DOHH2 (cell line): Measurements from ENCODE around the gene PGS1.

Source experiments
- H3F3A ChIP-seq: fragments of 200-600 bp; sonication (generic), shearing (Covaris generic); 2 replicates; pipeline ENCODE4 v1.6.0; 2016; ENCODE audit warnings: antibody characterized with exemption, mild to moderate bottlenecking; ENCODE audit not compliant: control insufficient read depth, insufficient read depth
- H3K27ac ChIP-seq: fragments of 200-600 bp; sonication (generic); 2 replicates; pipeline ENCODE4 v1.5.1; 2014; ENCODE audit warnings: low read depth, mild to moderate bottlenecking, low read length, moderate library complexity
- H3K27me3 ChIP-seq: fragments of 200-600 bp; sonication (generic); 2 replicates; pipeline ENCODE4 v1.6.1; 2014; ENCODE audit warnings: mild to moderate bottlenecking, low read length, mixed read lengths; ENCODE audit not compliant: control insufficient read depth
- H3K36me3 ChIP-seq: fragments of 200-600 bp; sonication (generic); 2 replicates; pipeline ENCODE4 v1.6.1; 2014; ENCODE audit warnings: mild to moderate bottlenecking, low read length, moderate library complexity, mixed read lengths; ENCODE audit not compliant: control insufficient read depth
- H3K4me1 ChIP-seq: fragments of 200-600 bp; sonication (generic); 2 replicates; pipeline ENCODE4 v1.6.1; 2014; ENCODE audit warnings: mild to moderate bottlenecking, low read length, mixed read lengths; ENCODE audit not compliant: control insufficient read depth
- H3K4me2 ChIP-seq: fragments of 200-600 bp; sonication (generic); 2 replicates; pipeline ENCODE4 v1.6.0; 2014; ENCODE audit warnings: mild to moderate bottlenecking, low read length, moderate library complexity
- H3K4me3 ChIP-seq: fragments of 200-600 bp; sonication (generic); 2 replicates; pipeline ENCODE4 v1.5.1; 2014; ENCODE audit warnings: mild to moderate bottlenecking, low read length, mixed read lengths
- H3K79me2 ChIP-seq: fragments of 200-600 bp; sonication (generic); 2 replicates; pipeline ENCODE4 v1.6.1; 2014; ENCODE audit warnings: mild to moderate bottlenecking, low read length, mixed read lengths; ENCODE audit not compliant: control insufficient read depth
- H3K9me2 ChIP-seq: fragments of 200-600 bp; sonication (generic); replicated peaks from 2 replicates; pipeline ENCODE4 v1.6.1; 2014; ENCODE audit warnings: mild to moderate bottlenecking, low read length, mixed read lengths; ENCODE audit not compliant: control insufficient read depth
- H3K9me3 ChIP-seq: fragments of 200-600 bp; sonication (generic); 2 replicates; pipeline ENCODE4 v1.6.1; 2014; ENCODE audit warnings: antibody characterized with exemption, low read length, mixed read lengths; ENCODE audit not compliant: control insufficient read depth, insufficient read depth
- H4K20me1 ChIP-seq: fragments of 200-600 bp; sonication (generic); 2 replicates; pipeline ENCODE4 v1.6.0; 2014; ENCODE audit warnings: low read depth, mild to moderate bottlenecking, antibody characterized with exemption, low read length, moderate library complexity; ENCODE audit not compliant: control insufficient read depth, insufficient read depth
- CTCF ChIP-seq: fragments of 200-600 bp; sonication (generic); IDR thresholded peaks from one replicate; pipeline ENCODE4 v1.5.1; 2014; ENCODE audit warnings: antibody characterized with exemption, mild to moderate bottlenecking, low read depth, low read length; ENCODE audit not compliant: poor library complexity, severe bottlenecking
- EZH2phosphoT487 ChIP-seq: fragments of 200-600 bp; sonication (generic); IDR thresholded peaks from 2 replicates; pipeline ENCODE4 v1.6.1; 2017; ENCODE audit warnings: borderline replicate concordance, mild to moderate bottlenecking, antibody characterized with exemption, low read length, moderate library complexity, mixed read lengths

PGS1 gene

GRCh38 chr17:78342449-78343186, 35.8 kb upstream of the PGS1 start:
- H3K27me3 ChIP-seq: peaks cover 59% of the 10 kb centered on the region
- peak overlapping the region; percentile 47 for H3K4me2 ChIP-seq
- H3F3A ChIP-seq: peaks cover 21% of the 10 kb centered on the region
- peak overlapping the region; percentile 9; the same call in 1 of the 2 replicates for H3K4me3 ChIP-seq
- H4K20me1 ChIP-seq: no peaks in the 10 kb centered on the region
- no peaks in the 10 kb centered on the region for H3K79me2 ChIP-seq
- H3K27ac ChIP-seq: no peak overlapping the region
- H3K9me3 ChIP-seq: no peaks in the 10 kb centered on the region
- no peaks in the 10 kb centered on the region for H3K9me2 ChIP-seq
- no peaks in the 10 kb centered on the region for H3K36me3 ChIP-seq
- H3K4me1 ChIP-seq: peaks cover 61% of the 10 kb centered on the region
- TF ChIP-seq EZH2phosphoT487 (no peak), CTCF (no peak)

- Histone ChIP-seq H3K27ac (no peak overlapping the region), H3K27me3 (peaks cover 65% of the 10 kb centered on the region)
Observed at GRCh38 chr17:78343187-78343542, 35.3 kb upstream of the PGS1 start.

GRCh38 chr17:78343543-78344201, 34.8 kb upstream of the PGS1 start:
- H3K27ac ChIP-seq: no peak overlapping the region
- H3K4me3 ChIP-seq: peak overlapping the region; percentile 7; the same call in 1 of the 2 replicates
- peaks cover 70% of the 10 kb centered on the region for H3K27me3 ChIP-seq
- H3K79me2 ChIP-seq: no peaks in the 10 kb centered on the region
- no peaks in the 10 kb centered on the region for H4K20me1 ChIP-seq
- H3K4me2 ChIP-seq: peak overlapping the region; percentile 47
- H3K36me3 ChIP-seq: no peaks in the 10 kb centered on the region
- TF ChIP-seq CTCF (no peak), EZH2phosphoT487 (no peak)
- no peaks in the 10 kb centered on the region for H3K9me3 ChIP-seq
- peaks cover 14% of the 10 kb centered on the region for H3F3A ChIP-seq
- H3K9me2 ChIP-seq: no peaks in the 10 kb centered on the region
- peaks cover 57% of the 10 kb centered on the region for H3K4me1 ChIP-seq

More at GRCh38 chr17:78343187-78343542, 35.3 kb upstream of the PGS1 start:
- H3K4me3 ChIP-seq: peak overlapping the region; percentile 7; the same call in 1 of the 2 replicates
- H3K4me2 ChIP-seq: peak overlapping the region; percentile 47
- H3K36me3 ChIP-seq: no peaks in the 10 kb centered on the region
- H3K4me1 ChIP-seq: peaks cover 57% of the 10 kb centered on the region
- peaks cover 19% of the 10 kb centered on the region for H3F3A ChIP-seq
- H3K79me2 ChIP-seq: no peaks in the 10 kb centered on the region
- TF ChIP-seq CTCF (no peak), EZH2phosphoT487 (no peak)
- H4K20me1 ChIP-seq: no peaks in the 10 kb centered on the region
- H3K9me3 ChIP-seq: no peaks in the 10 kb centered on the region
- no peaks in the 10 kb centered on the region for H3K9me2 ChIP-seq
